Stimulated activated CD4-positive, alpha-beta T cell treated with anti-CD3 and anti-CD28 coated beads, Interleukin-1b, Interleukin-23, amount 100 ng/mL, for 4 hours (primary cell): Measurements from ENCODE around the gene B2M.
A peak's percentile ranks its signal among the peaks of the same experiment; 100 is the strongest.
"Not testable (repeated sequence)": the region's sequence is repeated elsewhere in the genome, so short reads cannot be mapped to it uniquely, and the experiment has no call there.

ENCODE experiments used
- DNase-seq, 2 donors: peaks; one replicate each; pipeline ENCODE4 v3.0.0-alpha.2; 2020; ENCODE audit warnings: low read depth in 2 of 2

B2M gene

DNA sequence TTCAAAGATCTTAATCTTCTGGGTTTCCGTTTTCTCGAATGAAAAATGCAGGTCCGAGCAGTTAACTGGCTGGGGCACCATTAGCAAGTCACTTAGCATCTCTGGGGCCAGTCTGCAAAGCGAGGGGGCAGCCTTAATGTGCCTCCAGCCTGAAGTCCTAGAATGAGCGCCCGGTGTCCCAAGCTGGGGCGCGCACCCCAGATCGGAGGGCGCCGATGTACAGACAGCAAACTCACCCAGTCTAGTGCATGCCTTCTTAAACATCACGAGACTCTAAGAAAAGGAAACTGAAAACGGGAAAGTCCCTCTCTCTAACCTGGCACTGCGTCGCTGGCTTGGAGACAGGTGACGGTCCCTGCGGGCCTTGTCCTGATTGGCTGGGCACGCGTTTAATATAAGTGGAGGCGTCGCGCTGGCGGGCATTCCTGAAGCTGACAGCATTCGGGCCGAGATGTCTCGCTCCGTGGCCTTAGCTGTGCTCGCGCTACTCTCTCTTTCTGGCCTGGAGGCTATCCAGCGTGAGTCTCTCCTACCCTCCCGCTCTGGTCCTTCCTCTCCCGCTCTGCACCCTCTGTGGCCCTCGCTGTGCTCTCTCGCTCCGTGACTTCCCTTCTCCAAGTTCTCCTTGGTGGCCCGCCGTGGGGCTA, at the start of gene B2M, which contains the start of gene PATL2:
TSS of gene B2M (plus strand) at position 422 of the 647 bp plus-strand sequence. CDS start at position 452, 30 bp downstream.
TSS of gene PATL2 (minus strand) at position 228 of the 647 bp plus-strand sequence. CDS start 34,833 bp downstream, outside the sequence.
- peak; percentile 87 to 96 for DNase-seq

DNA sequence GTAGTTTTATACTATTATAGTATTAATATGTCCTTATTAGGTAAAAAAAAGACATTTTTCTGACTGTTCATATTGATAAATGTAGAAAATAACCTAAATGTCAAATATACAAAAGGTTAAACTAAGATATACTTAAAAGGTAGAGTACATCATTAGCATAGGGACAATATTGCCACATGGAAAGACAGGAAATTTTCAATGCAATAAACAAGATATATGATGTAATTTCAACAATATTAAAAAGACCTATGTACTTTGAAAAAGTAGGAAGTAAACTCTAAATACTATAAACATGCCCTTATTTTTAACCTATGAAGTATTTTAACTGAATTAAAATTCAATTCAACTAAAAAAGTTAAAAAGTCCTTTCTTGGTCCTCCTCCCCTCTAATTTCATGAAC, 49.7 kb upstream of the B2M start:
- DNase-seq, result no peak

DNA sequence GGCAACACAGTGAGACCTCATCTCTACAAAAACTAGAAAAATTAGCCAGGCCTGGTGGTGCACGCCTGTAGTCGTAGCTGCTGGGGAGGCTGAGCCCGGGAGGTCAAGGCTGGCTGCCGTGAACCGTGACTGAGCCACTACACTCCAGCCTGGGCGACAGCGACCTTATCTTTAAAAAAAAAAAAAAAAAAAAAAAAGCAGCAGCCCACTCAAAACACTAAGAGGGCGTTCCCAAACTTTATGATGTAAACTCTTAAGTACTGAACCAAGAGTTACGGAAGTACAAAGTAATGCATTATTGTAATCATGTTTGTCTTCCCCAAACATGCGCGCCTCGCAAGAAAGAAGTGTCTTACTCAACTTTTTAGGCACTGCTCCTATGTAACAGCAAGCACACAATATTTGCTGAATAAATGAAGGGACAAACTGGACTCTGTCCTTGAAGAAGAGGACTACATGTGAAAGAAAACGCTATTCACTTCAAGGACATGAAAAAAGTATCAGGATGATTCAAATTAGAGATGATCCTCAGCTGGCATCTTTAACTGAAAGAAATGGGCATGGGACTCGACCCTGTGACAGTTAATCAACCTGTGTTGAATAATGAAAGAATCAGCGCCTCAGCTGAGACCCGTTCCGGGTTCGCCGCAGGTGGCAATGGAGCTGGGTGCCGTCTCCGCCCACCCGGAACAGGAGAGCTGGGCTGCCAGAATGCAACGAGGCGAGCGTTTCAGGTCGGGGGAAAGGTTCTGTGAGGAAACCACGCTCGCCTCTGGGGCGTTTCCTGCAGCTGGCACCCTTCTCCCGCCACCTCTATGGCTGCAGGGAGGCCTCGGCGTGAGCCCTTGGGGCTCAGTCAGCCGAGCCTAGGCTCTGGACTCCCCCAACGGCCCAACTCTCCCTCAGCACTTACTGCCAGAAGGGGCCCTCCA, 48.6 kb upstream of the B2M start:
- peak; percentile 62 to 68 for DNase-seq

DNA sequence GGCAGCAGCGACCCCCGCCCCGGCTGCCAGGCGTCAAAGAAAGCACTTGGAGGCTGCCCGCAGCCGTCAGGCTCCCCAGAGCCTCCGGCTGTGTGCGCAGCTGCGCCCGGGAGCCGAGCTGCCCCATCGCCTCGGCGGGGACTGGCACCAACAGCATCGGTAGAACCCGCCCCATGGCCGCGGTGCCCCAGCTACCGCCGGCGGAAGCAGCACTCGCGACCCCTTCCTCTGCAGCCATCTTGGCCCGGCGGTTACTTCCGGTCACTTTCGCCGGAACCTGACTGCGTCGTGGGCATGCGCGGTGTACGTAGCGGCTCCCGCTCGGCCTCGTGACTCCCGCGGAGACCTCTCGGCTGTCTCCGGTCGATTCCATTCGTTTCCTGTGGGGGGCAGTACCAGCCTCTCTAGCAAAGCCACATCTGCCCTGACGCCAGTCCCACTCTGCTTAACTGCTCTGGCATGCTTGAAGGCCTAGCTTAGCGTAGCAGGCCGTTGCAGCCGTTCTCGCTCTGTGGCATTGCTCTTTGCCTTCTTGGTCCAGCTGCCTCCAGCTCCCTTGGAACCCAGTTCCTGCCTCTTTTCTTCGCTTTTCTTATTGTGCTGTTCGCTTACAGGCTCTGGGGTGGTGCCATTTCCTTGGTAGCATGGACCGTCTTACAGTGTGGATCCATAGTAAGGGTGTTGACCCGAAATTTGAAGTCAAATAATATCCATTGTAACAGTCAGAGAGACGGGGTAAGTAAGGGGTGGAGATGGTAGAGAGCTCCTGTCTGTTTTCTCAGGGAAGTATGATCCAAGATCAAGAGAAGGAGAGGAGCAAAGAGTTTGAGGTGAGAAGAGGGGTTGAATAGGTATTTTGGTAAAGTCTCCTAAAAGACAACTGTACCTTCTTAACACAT, 47.7 kb upstream of the B2M start, which contains the start of gene SPG11:
TSS of gene SPG11 (minus strand) at position 253 of the 899 bp plus-strand sequence. CDS start at position 238, 15 bp downstream.
- DNase-seq, result peak; percentile 88 to 95

DNA sequence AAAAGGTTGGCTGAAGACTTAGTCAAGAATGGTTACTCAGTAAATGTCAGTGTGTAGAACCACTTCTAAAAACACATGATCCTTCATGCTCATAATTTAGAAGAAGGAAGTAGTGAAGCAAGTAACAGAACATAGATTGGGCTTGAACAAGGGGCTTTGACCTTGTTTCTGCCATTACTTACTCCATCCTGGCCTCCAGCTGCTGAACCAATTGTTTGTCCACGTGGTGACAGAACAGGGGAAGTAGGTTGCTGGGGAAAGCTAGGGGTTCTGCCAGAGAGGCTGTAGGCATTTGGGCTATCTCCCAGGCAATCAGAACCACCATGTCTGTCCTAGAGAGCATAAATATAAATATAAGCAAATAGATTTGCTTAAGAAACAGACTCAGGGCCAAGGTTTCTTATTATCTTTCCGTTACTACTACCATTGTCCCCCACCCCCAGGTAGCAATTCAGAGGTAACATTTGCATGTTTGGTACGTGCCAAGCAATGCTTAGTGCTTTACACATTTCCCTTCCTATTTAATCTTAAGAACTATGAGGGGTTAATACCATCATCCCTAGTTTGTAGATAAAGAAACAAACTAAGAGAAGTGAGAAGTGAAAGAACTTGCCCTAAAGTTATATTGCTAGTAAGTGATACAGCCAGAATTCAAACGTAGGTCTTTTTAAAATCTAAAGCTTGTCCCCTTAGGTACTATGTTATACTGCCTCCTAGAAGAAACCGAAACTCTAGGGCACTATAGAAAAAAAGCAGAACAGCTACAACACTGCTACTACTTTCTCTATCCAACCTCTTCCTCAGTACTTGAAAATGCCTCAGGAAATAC, 44.9 kb upstream of the B2M start:
- DNase-seq, result no peak

DNA sequence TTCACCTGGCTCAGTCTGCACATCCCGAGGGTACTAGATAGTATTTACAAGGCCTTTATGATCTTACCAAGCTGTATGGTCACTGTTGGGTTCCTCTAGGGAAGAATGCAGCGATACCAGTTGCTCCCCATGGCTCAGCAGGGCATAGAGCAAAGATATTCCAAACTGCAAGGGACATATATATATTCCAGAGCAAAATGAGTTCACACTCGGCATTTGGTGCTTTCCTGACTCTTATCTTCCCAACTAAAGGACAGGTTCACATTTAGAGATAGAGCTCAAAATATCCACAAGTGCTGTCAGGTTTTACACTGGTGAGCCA, 44.3 kb upstream of the B2M start:
- DNase-seq, result no peak

DNA sequence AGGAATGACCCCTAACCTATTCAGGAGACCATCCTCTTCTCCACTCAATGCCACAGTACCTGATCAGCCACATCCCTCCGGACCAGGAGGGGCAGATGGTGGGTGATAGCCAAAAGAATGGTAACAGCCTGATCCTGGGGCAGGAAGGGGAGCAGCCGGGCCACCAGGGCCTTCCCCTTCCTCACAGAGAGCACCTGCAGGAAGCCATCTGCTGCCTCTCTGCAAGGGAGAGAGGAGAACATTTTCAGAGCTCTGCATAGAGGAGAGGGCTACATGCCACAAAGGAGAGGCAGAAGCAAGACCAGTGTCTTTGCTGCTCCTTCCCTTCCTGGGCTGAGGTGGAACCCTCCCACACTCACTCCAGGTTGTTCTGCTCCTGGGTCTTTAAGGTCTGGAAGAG, 42.4 kb upstream of the B2M start:
- no peak for DNase-seq

DNA sequence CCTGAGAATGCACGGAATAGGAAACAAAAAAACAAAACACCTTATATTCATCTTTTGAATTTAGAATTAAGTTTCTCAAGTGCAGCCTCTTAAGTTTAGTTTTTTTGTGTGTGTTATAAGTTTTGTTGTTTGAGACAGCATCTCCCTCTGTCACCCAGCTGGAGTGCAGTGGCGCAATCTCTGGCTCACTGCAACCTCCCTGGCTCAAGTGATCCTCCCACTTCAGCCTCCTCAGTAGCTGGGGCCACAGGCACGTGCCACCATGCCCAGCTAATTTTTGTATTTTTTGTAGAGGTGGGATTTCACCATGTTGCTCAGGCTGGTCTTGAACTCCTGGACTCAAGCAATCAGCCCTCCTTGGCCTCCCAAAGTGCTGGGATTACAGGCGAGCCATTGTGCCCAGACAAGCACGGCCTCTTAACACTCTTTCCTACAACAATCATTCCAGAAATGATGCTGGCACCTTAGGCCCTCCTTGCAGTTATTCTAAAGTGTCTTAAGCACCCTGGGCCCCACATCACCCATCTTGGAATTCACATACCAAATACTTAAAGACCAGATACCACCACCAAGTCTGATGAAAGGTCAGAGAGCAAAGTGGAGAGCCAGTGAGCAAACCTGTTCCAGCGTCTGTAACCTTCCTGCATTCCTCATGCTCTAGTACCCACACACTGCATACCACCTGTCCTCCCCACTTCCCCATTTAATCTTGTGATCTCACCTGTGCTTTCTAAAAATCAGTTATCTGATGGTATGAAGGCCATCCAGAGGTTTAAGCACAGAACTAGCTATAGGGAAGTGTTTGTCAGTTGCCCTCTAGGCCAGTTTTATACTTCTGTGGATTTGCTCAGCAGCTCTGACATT, 41.0 kb upstream of the B2M start:
- DNase-seq, result no peak

DNA sequence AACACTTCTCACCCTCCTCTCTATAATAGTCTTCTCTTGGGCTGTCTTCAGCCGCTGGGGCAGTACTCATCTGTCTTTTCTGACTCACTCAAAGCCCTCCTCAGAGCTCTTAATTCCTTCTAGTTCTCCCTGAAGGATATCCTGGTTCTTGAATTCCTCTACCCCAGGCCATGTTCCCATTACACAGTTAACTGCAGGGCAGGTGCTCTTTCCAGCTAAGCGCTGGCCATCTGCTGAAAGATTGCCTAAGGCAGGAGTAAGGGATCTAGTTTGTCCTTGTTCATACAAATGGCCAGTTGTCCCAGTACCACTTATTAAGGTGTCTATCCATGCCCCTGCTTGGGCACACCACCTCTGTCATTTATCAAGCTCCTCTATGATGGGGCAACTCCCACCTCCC, 37.7 kb upstream of the B2M start:
- no peak for DNase-seq

DNA sequence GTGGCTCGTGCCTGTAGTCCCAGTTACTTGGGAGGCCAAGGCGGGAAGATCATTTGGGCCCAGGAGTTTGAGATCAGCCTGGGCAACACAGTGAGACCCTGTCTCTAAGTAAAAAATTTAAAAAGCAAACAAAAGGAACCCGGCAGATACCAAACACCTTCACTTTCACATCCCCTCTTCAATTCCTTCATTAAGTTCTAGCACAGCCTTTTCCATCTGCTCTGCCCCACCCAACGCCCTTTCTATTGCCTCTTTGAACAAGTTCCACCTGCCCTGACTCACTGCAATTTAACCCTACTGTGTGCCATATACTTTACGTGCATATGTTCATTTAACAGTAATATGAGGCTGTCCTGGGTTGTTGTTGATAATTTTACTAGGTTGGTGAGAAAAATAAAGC, 35.4 kb upstream of the B2M start:
- no peak for DNase-seq

DNA sequence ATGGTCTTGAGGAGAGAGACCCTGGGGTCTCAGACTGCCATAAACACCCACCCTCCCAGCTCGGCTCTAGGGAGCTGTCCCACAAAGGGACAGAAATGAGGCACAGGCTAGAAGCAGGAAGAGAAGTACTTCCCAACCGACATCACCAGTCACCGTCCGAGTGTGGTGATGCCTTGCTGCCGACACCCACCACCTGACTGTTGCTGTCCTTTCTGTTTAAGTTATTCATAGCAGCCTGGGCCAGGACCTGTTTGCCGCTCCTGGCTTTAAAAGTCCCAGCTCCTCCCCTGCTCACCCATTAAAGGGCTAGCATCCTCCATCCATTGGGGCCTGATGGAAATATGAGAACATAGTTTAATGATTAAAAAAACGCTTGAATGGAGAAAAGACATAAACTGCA, 34.6 kb upstream of the B2M start:
- DNase-seq, result no peak

DNA sequence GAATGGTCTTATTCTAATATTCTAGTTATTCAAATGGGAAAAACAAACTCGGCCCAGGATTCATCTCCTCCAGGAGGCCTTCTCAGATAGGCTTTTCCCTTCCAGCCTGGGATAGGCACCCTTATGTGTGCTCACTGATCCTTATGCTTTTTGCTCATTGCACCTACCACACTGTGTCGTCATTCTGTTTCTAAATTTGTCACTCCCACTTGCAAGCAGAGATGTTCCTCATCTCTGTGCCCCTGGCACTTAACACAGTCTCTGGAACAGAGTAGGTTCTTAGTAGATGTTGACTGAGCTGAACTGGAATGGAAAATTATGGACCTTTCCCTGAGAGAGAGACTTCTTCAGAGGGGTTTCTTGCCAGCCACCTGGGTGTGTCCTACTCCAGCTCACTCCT, 29.1 kb upstream of the B2M start:
- no peak for DNase-seq

DNA sequence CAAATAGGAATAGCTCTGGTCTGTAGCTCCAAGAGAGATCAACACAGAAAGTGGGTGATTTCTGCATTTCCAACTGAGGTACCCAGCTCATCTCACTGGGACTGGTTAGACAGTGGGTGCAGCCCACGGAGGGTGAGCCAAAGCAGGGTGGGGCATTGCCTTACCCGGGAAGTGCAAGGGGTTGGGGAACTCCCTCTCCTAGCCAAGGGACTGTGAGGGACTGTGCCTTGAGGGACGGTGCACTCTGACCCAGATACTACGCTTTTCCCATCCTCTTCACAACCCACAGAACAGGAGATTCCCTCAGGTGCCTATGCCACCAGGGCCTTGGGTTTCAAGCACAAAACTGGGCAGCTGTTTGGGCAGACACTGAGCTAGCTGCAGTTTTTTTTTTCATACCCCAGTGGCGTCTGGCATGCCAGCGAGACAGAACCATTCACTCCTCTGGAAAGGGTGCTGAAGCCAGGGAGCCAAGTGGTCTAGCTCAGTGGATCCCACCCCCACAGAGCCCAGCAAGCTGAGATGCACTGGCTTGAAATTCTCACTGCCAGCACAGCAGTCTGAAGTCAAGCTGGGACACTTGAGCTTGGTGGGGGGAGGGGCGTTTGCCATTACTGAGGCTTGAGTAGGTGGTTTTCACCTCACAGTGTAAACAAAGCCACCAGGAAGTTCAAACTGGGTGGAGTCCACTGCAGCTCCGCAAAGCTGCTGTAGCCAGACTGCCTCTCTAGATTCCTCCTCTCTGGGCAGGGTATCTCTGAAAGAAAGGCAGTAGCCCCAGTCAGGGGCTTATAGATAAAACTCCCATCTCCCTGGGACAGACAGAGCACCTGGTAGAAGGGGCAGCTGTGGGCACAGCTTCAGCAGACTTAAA, 28.3 kb upstream of the B2M start:
- DNase-seq, result peak; percentile 41 to 50

DNA sequence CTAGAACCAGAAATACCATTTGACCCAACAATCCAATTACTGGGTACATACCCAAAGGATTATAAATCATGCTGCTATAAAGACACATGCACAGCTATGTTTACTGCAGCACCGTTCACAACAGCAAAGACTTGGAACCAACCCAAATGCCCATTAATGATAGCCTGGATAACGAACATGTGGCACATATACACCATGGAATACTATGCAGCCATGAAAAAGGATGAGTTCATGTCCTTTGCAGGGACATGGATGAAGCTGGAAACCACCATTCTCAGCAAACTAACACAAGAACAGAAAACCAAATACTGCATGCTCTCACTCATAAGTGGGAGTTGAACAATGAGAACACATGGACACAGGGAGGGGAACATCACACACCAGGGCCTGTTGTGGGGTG, 22.0 kb upstream of the B2M start:
- DNase-seq, result not testable (repeated sequence)

DNA sequence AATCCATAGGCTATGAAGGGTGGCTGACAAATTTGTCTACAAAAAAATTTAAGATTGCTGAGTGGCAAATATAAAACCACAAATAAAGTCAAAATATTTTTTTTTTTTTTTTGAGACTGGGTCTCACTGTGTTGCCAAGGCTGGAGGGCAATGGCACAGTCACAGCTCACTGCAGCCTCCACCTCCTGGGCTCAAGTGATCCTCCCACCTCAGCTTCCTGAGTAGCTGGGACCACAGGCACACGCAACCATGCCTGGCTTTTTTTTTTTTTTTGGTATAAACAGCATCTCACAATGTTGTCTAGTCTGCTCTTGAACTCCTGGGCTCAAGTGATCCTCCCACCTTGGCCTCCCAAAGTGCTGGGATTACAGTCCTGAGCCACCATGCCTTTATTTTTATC, 21.1 kb upstream of the B2M start:
- not testable (repeated sequence) for DNase-seq

DNA sequence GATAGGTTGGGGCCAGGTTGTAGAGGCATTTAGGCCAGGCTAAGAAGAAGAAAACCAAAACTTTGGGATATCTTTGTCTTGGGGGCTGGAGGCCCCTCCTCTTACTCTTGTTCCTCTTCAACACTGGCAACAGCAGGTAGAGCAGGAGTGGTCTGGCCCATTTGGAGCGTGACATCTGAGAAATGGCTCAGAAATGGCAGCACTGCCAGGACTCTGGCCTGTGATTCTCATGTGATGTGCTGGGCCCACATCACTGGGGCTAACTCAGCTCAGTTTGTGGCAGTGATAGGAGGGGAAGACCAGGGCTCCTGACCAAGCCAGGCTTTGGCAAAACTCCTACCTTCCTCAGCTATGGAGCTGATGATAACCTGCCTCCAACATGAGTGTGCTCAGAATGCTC, 18.7 kb upstream of the B2M start:
- no peak for DNase-seq

DNA sequence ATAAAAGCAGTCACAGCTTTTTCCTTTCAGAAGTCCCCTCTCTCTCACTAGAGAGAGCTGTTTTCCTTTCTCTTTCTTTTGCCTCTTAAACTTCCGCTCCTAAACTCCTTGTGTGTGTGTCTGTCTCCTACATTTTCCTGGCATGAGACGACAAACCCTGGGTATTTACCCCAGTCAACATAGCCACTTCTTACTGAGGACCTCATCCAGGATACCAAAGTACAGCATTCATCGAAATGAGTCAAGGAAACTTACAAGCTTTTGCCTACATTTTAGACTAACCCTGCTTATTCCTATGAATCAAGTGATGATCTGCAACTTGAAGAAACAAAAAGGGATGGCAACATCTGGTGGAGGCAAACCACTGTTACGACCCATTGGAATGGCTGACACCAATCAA, 16.9 kb upstream of the B2M start:
- no peak for DNase-seq

DNA sequence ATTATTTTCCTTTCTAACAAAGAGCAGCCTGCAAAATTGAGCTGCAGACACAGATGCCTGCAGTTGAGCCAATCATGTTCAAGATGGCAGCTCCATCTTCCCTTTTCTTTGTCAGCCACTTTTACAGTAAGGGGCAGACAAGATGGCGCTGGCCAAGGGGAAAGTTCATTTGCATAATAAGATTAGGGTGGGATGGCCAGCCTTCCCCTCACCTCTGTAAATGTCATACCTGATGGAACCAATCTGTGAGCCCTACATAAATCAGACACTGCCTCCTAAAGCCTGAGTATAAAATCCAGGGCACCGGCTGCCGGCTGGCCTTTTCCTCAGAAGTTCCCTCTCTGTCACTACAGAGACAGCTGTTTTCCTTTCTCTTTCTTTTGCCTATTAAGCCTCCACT, 16.0 kb upstream of the B2M start:
- DNase-seq, result no peak

DNA sequence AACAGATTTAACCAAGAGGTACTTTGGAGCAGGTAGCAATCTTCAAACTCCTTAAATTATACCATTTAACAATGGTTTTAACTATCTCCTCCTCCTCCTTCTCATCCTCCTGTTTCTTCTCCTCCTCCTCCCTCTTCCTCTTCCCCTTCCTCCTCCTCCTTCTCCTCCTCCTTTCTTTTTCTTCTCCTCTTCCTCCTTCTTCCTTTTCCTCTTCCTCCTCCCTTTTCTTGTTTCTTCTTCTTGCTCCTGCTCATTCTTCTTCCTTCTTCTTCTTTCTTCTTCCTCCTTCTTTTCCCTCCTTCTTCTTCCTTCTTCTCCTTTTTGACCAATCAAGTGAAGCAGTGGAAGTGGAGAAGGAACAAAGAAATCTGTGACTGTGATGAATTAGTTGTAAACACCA, 14.3 kb upstream of the B2M start:
- DNase-seq, result no peak
